K562 (cell line): Measurements from ENCODE around the gene CBL.

Experiments
- BCLAF1 ChIP-seq, 2 experiments: fragments of 450-650 bp in 1 of 2; IDR thresholded peaks; 2 replicates each; pipeline ENCODE4 v1.6.1; 2011 to 2017; ENCODE audit warnings: low read depth in 2 of 2, antibody characterized with exemption in 1 of 2, borderline replicate concordance in 1 of 2, low read length in 1 of 2, mild to moderate bottlenecking in 1 of 2, mixed read lengths in 1 of 2; ENCODE audit not compliant: control insufficient read depth in 1 of 2
- BRCA1 ChIP-seq, 2 experiments: fragments of 450-650 bp in 1 of 2; sonication (generic) in 1 of 2; formaldehyde crosslinking in 1 of 2; IDR thresholded peaks; 2 replicates each; pipeline versions ENCODE4 v1.5.0 to v1.6.1; 2017 to 2020; ENCODE audit warnings: mild to moderate bottlenecking in 1 of 2, missing genetic modification reagents in 1 of 2
- EGR1 ChIP-seq: fragments of 450-650 bp; conservative IDR thresholded peaks from 2 replicates; pipeline ENCODE4 v1.6.1; 2017; ENCODE audit warnings: mild to moderate bottlenecking
- GTF2E2 ChIP-seq: fragments of 200-800 bp; sonication (Bioruptor generic); IDR thresholded peaks from 2 replicates; pipeline ENCODE4 v1.6.1; 2016; ENCODE audit warnings: missing genetic modification characterization, missing compliant biosample characterization
- IRF1 ChIP-seq: sonication (generic); formaldehyde crosslinking; IDR thresholded peaks from 2 replicates; pipeline ENCODE4 v1.8.0; 2022; ENCODE audit warnings: missing genetic modification reagents, mild to moderate bottlenecking, borderline replicate concordance
- LCOR ChIP-seq: sonication (generic); formaldehyde crosslinking; IDR thresholded peaks from 2 replicates; pipeline ENCODE4 v1.8.0; 2022; ENCODE audit warnings: mild to moderate bottlenecking, missing genetic modification reagents
- NFXL1 ChIP-seq: fragments of 450-650 bp; formaldehyde crosslinking; IDR thresholded peaks from 2 replicates; pipeline ENCODE4 v1.4.0; 2021; ENCODE audit warnings: mild to moderate bottlenecking
- TF ChIP-seq, protein P1 (sequence below): sonication (generic); formaldehyde crosslinking; IDR thresholded peaks from 2 replicates; pipeline ENCODE4 v1.9.0; 2022; ENCODE audit warnings: mild to moderate bottlenecking, missing genetic modification reagents
- TF ChIP-seq, protein P2 (sequence below), 2 experiments: fragments of 450-650 bp; formaldehyde crosslinking in 1 of 2; IDR thresholded peaks; 2 replicates each; pipeline versions ENCODE4 v1.4.0 to v1.6.1; 2014 to 2020; ENCODE audit warnings: mild to moderate bottlenecking in 2 of 2, borderline replicate concordance in 1 of 2, low read depth in 1 of 2

DNA sequence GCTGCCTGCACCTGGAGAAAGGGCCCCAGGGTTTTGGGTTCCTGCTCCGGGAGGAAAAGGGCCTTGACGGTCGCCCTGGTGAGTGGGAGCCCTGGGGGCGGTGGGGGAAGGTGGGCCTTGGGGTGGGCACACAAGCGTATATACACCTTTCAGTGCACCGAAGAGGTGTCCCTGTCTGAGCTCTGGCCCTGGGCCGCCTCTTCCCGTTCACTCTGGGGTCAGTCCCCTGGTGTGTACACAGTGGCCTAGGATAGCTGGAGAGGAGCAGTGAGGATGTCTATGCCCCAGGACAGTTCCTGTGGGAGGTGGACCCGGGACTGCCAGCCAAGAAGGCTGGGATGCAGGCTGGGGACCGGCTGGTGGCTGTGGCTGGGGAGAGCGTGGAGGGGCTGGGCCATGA, 18.1 kb upstream of the CBL start:
- TF ChIP-seq BRCA1 (IDR thresholded peaks at IDR 0.05), result no peak
- no peak for TF ChIP-seq BRCA1 (CRISPR knock-in tag; IDR thresholded peaks at IDR 0.05)
- no peak for TF ChIP-seq GTF2E2
- TF ChIP-seq BCLAF1 (IDR thresholded peaks at IDR 0.05; ENCODE audit: borderline replicate concordance in 1 of 2, control insufficient read depth in 1 of 2, low read depth in 2 of 2, low read length in 1 of 2), result no peak
- TF ChIP-seq, protein P1, sequence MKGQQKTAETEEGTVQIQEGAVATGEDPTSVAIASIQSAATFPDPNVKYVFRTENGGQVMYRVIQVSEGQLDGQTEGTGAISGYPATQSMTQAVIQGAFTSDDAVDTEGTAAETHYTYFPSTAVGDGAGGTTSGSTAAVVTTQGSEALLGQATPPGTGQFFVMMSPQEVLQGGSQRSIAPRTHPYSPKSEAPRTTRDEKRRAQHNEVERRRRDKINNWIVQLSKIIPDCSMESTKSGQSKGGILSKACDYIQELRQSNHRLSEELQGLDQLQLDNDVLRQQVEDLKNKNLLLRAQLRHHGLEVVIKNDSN (CRISPR knock-in tag), result no peak
- TF ChIP-seq, protein P2, sequence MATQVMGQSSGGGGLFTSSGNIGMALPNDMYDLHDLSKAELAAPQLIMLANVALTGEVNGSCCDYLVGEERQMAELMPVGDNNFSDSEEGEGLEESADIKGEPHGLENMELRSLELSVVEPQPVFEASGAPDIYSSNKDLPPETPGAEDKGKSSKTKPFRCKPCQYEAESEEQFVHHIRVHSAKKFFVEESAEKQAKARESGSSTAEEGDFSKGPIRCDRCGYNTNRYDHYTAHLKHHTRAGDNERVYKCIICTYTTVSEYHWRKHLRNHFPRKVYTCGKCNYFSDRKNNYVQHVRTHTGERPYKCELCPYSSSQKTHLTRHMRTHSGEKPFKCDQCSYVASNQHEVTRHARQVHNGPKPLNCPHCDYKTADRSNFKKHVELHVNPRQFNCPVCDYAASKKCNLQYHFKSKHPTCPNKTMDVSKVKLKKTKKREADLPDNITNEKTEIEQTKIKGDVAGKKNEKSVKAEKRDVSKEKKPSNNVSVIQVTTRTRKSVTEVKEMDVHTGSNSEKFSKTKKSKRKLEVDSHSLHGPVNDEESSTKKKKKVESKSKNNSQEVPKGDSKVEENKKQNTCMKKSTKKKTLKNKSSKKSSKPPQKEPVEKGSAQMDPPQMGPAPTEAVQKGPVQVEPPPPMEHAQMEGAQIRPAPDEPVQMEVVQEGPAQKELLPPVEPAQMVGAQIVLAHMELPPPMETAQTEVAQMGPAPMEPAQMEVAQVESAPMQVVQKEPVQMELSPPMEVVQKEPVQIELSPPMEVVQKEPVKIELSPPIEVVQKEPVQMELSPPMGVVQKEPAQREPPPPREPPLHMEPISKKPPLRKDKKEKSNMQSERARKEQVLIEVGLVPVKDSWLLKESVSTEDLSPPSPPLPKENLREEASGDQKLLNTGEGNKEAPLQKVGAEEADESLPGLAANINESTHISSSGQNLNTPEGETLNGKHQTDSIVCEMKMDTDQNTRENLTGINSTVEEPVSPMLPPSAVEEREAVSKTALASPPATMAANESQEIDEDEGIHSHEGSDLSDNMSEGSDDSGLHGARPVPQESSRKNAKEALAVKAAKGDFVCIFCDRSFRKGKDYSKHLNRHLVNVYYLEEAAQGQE (IDR thresholded peaks at IDR 0.05; ENCODE audit: borderline replicate concordance), result no peak
- TF ChIP-seq, protein P2 (CRISPR knock-in tag; IDR thresholded peaks at IDR 0.05; ENCODE audit: low read depth), result no peak
- TF ChIP-seq NFXL1 (CRISPR knock-in tag), result no peak
- no peak for TF ChIP-seq EGR1
- no peak for TF ChIP-seq IRF1 (CRISPR knock-in tag)
- no peak for TF ChIP-seq LCOR (CRISPR knock-in tag)
